A549 (cell line): ENCODE data around the gene MMP25. TPM values are rescaled to one million over a fixed set of nuclear protein-coding genes. Genes with fewer than 3 reads are reported as not detected.
A peak's percentile ranks its signal among the peaks of the same experiment; 100 is the strongest.

Experiments used
- ATAC-seq, 2 experiments: fragments of 200-7000 bp in 1 of 2; fragments of >200 bp in 1 of 2; cut with Nextera tagmentation in 1 of 2; cut with Tn5 transposase in 1 of 2; 3 replicates each; pipeline versions ENCODE4 v1.8.0 to v1.9.1; 2018 to 2020; ENCODE audit warnings: mild to moderate bottlenecking in 1 of 2, moderate library complexity in 1 of 2
- CTCF ChIA-PET: fragments of 300-600 bp; sonication (Branson Sonifier 250); formaldehyde crosslinking; extraction: SDS; loops from one replicate; lab custom pipeline; 2021; ENCODE audit warnings: antibody characterized with exemption, inconsistent platforms; lab: Yijun Ruan, JAX
- POLR2A ChIA-PET: fragments of 350-600 bp; formaldehyde crosslinking; extraction: SDS; loops from one replicate; lab custom pipeline; 2021; ENCODE audit warnings: antibody characterized with exemption, inconsistent platforms; lab: Yijun Ruan, JAX
- DNase-seq, 2 experiments: peaks; one replicate each; pipeline versions ENCODE4 v3.0.0 to v3.0.0-alpha.2; 2011 to 2016; ENCODE audit warnings: low read depth in 1 of 2, low spot score in 1 of 2
- FAIRE-seq: peaks from 2 replicates; lab custom pipeline; 2011; peaks lifted over from hg19 to GRCh38; lab: Jason Lieb, UNC
- H3K27ac ChIP-seq, 2 experiments: fragments of >200 bp; sonication (Bioruptor Twin); formaldehyde crosslinking; 3 replicates each; pipeline ENCODE4 v1.5.1; 2016 to 2017
- H3K4me1 ChIP-seq: fragments of >200 bp; sonication (Bioruptor Twin); formaldehyde crosslinking; 3 replicates; pipeline ENCODE4 v1.6.1; 2016
- H3K4me2 ChIP-seq: fragments of >200 bp; sonication (Bioruptor Twin); formaldehyde crosslinking; 3 replicates; pipeline ENCODE4 v1.6.1; 2016
- H3K4me3 ChIP-seq: fragments of >200 bp; sonication (Bioruptor Twin); formaldehyde crosslinking; 3 replicates; pipeline ENCODE4 v1.5.1; 2016
- H3K9me3 ChIP-seq: fragments of >200 bp; sonication (Bioruptor Twin); formaldehyde crosslinking; 3 replicates; pipeline ENCODE4 v1.6.1; 2016
- BHLHE40 ChIP-seq: IDR thresholded peaks from 2 replicates; pipeline ENCODE4 v1.6.1; 2012; ENCODE audit warnings: low read depth, low read length, inconsistent platforms
- CBX2 ChIP-seq: fragments of 200-600 bp; sonication (generic); IDR thresholded peaks from 2 replicates; pipeline ENCODE4 v1.6.1; 2016; ENCODE audit warnings: low read depth, mild to moderate bottlenecking, borderline replicate concordance
- CHD4 ChIP-seq: fragments of 200-600 bp; sonication (generic); IDR thresholded peaks from 2 replicates; pipeline ENCODE4 v1.6.1; 2016; ENCODE audit warnings: antibody characterized with exemption, mild to moderate bottlenecking, borderline replicate concordance
- CTCF ChIP-seq: fragments of >200 bp; sonication (Bioruptor Twin); formaldehyde crosslinking; IDR thresholded peaks from 3 replicates; pipeline ENCODE4 v1.5.1; 2016
- E2F6 ChIP-seq: IDR thresholded peaks from 2 replicates; pipeline ENCODE4 v1.6.1; 2012; ENCODE audit warnings: low read depth, borderline replicate concordance
- ESRRA ChIP-seq: fragments of 150-350 bp; IDR thresholded peaks from 2 replicates; pipeline ENCODE4 v1.6.1; 2014; ENCODE audit warnings: mild to moderate bottlenecking, low read length, borderline replicate concordance
- HDAC2 ChIP-seq: fragments of 200-600 bp; sonication (generic); IDR thresholded peaks from 2 replicates; pipeline ENCODE4 v1.6.1; 2016
- HES2 ChIP-seq: fragments of >200 bp; sonication (Bioruptor Twin); formaldehyde crosslinking; IDR thresholded peaks from 2 replicates; pipeline ENCODE4 v1.6.1; 2016
- HMGXB4 ChIP-seq: fragments of 250-450 bp; sonication (Bioruptor Pico); IDR thresholded peaks from 2 replicates; pipeline ENCODE4 v1.5.0; 2021; ENCODE audit warnings: mild to moderate bottlenecking, moderate library complexity, borderline replicate concordance
- HOXA7 ChIP-seq: fragments of 250-450 bp; sonication (Bioruptor Pico); IDR thresholded peaks from 2 replicates; pipeline ENCODE4 v1.5.0; 2020; ENCODE audit warnings: mild to moderate bottlenecking, moderate library complexity
- HOXB13 ChIP-seq: fragments of 250-450 bp; sonication (Bioruptor Pico); IDR thresholded peaks from 2 replicates; pipeline ENCODE4 v1.5.0; 2020; ENCODE audit warnings: low read depth, mild to moderate bottlenecking, moderate library complexity
- JUN ChIP-seq, 2 experiments: fragments of >200 bp; sonication (Bioruptor Twin); formaldehyde crosslinking; IDR thresholded peaks; 2 replicates in 1 of 2; 3 replicates in 1 of 2; pipeline ENCODE4 v1.6.1; 2016 to 2017
- KDM1A ChIP-seq: fragments of 200-600 bp; sonication (generic); IDR thresholded peaks from 2 replicates; pipeline ENCODE4 v1.6.1; 2016; ENCODE audit warnings: low read depth, mild to moderate bottlenecking
- MAFK ChIP-seq: fragments of 450-650 bp; IDR thresholded peaks from 2 replicates; pipeline ENCODE4 v1.6.1; 2014; ENCODE audit not compliant: partially characterized antibody
- NFE2L2 ChIP-seq: fragments of 150-350 bp; conservative IDR thresholded peaks from 2 replicates; pipeline ENCODE4 v1.6.1; 2014; ENCODE audit warnings: low read length
- NPAS2 ChIP-seq: fragments of 250-450 bp; sonication (Bioruptor Pico); IDR thresholded peaks from 2 replicates; pipeline ENCODE4 v1.8.0; 2022; ENCODE audit warnings: mild to moderate bottlenecking, moderate library complexity, borderline replicate concordance
- NR3C1 ChIP-seq: fragments of >200 bp; sonication (Bioruptor Twin); formaldehyde crosslinking; IDR thresholded peaks from 3 replicates; pipeline ENCODE4 v1.6.1; 2017
- PBX3 ChIP-seq: IDR thresholded peaks from 2 replicates; pipeline ENCODE4 v1.6.1; 2012
- PHF8 ChIP-seq: fragments of 200-600 bp; sonication (generic); IDR thresholded peaks from 2 replicates; pipeline ENCODE4 v1.6.1; 2016; ENCODE audit warnings: low read depth, mild to moderate bottlenecking, antibody characterized with exemption, moderate library complexity, borderline replicate concordance
- POLR2AphosphoS2 ChIP-seq: conservative IDR thresholded peaks from 2 replicates; pipeline ENCODE4 v1.6.1; 2012; ENCODE audit warnings: low read length, improper control_type of control experiment, inconsistent platforms
- RCOR1 ChIP-seq: fragments of 150-350 bp; IDR thresholded peaks from 2 replicates; pipeline ENCODE4 v1.6.1; 2014; ENCODE audit warnings: antibody characterized with exemption, low read length, low read depth
- RFX5 ChIP-seq: fragments of 450-650 bp; IDR thresholded peaks from 2 replicates; pipeline ENCODE4 v1.7.1; 2014; ENCODE audit warnings: antibody characterized with exemption, mild to moderate bottlenecking, moderate library complexity
- RNF2 ChIP-seq: fragments of 200-600 bp; sonication (generic); IDR thresholded peaks from 2 replicates; pipeline ENCODE4 v1.6.1; 2016; ENCODE audit warnings: low read depth, mild to moderate bottlenecking, antibody characterized with exemption, moderate library complexity, borderline replicate concordance
- SMC3 ChIP-seq: fragments of >200 bp; sonication (Bioruptor Twin); formaldehyde crosslinking; IDR thresholded peaks from 3 replicates; pipeline ENCODE4 v1.6.1; 2018; ENCODE audit warnings: inconsistent platforms
- SREBF2 ChIP-seq: fragments of 450-650 bp; IDR thresholded peaks from 2 replicates; pipeline ENCODE4 v1.6.1; 2014; ENCODE audit warnings: mild to moderate bottlenecking, moderate library complexity
- TFCP2L1 ChIP-seq: fragments of 250-450 bp; sonication (Bioruptor Pico); IDR thresholded peaks from 2 replicates; pipeline ENCODE4 v1.5.0; 2021; ENCODE audit warnings: mild to moderate bottlenecking
- TP53 ChIP-seq: fragments of 250-450 bp; sonication (Bioruptor Pico); IDR thresholded peaks from 2 replicates; pipeline ENCODE4 v1.5.0; 2021; ENCODE audit warnings: mild to moderate bottlenecking, moderate library complexity
- USF2 ChIP-seq: fragments of 450-650 bp; IDR thresholded peaks from 2 replicates; pipeline ENCODE4 v1.6.1; 2014; ENCODE audit warnings: antibody characterized with exemption
- ZFP36 ChIP-seq: fragments of 450-650 bp; IDR thresholded peaks from 2 replicates; pipeline ENCODE4 v1.6.1; 2014; ENCODE audit warnings: borderline replicate concordance; ENCODE audit not compliant: partially characterized antibody
- ZNF302 ChIP-seq: fragments of 250-450 bp; sonication (Bioruptor Pico); IDR thresholded peaks from 2 replicates; pipeline ENCODE4 v1.9.0; 2021; ENCODE audit warnings: inconsistent platforms, mild to moderate bottlenecking, moderate library complexity
- WGBS: methylation state at CpG from one replicate; pipeline ENCODE4 v1.1.6; 2017; ENCODE audit errors: missing lambda C conversion rate; 5-methylcytosine and 5-hydroxymethylcytosine counted together
- polyA plus RNA-seq, 4 experiments: library from polyadenylated mRNA; depleted of rRNA in 3 of 4; stranded (reverse); fragments of >200 nt; fragmentation: RNase III in 1 of 4; extraction: RNeasy Plus Mini Kit Qiagen cat#74134 plus additional on column Dnase treatment in 1 of 4; gene quantifications; 2 replicates in 3 of 4; 3 replicates in 1 of 4; pipeline ENCODE4 v1.2.3, GENCODE V29; 2011 to 2017

MMP25 gene
- polyA plus RNA-seq, 2 of the 4 experiments (the other 2 are of a cell fraction), result 0.04 to 0.31 TPM

- WGBS, result 86% methylated on average over 8 of the region's 8 CpGs
- ATAC-seq (no peak), DNase-seq (no peak), FAIRE-seq (no peak)
- H3K9me3 ChIP-seq, result no peaks in the 10 kb centered on the region
- no peak overlapping the region for H3K27ac ChIP-seq
- TF ChIP-seq JUN (IDR thresholded peaks at IDR 0.05) (no peak), ESRRA (no peak), POLR2AphosphoS2 (0 out of 2 replicates have a peak, but pooled peaks have one; percentile 1)
- H3K4me1 ChIP-seq, result peaks cover 27% of the 10 kb centered on the region
- H3K4me3 ChIP-seq, result no peak overlapping the region
- H3K4me2 ChIP-seq, result no peak overlapping the region
- ChIA-PET POLR2A (interaction anchor here (1.0 to 2.0 kb wide), 3 partner anchors 8 to 23 kb away, joined by 3 to 13 read pairs (median 7); partner anchors contain the start of gene TNFRSF12A), CTCF (interaction anchor here (0.6 to 11.0 kb wide), 13 partner anchors 8 to 107 kb away, joined by 3 to 214 read pairs (median 6); partner anchors contain the start of genes BICDL2, CLDN6, CLDN9 and TNFRSF12A)
Observed at GRCh38 chr16:3027489-3027795, 18.9 kb upstream of the MMP25 start.

GRCh38 chr16:3027983-3028715 lies 18.2 kb upstream of the MMP25 start:
- Histone ChIP-seq H3K9me3 (no peaks in the 10 kb centered on the region), H3K4me2 (peak overlapping the region; percentile 76), H3K27ac (peak overlapping the region in 1 of 2 experiments; percentile 53; a peak in 3 of 6 replicates), H3K4me3 (no peak overlapping the region), H3K4me1 (peaks cover 20% of the 10 kb centered on the region)
- ChIA-PET CTCF (interaction anchor here (0.6 to 11.0 kb wide), 18 partner anchors 9 to 543 kb away, joined by 3 to 214 read pairs (median 5); partner anchors contain the start of genes BICDL2, CLDN6, CLDN9 and TNFRSF12A), POLR2A (interaction anchor here (1.2 to 2.0 kb wide), 3 partner anchors 8 to 130 kb away, joined by 4 to 13 read pairs (median 7); partner anchors contain the start of gene TNFRSF12A)
- 20% methylated on average over 30 of the region's 58 CpGs for whole genome bisulfite sequencing
- no peak for FAIRE-seq
- DNase-seq, result peak; percentile 79 to 89
- ATAC-seq, result peak; percentile 11 to 42
- TF ChIP-seq PHF8, result no peak
- no peak for TF ChIP-seq E2F6
- TF ChIP-seq CTCF, result peak; percentile 88
- TF ChIP-seq HOXB13 (CRISPR knock-in tag), result no peak
- TF ChIP-seq SREBF2, result no peak
- no peak for TF ChIP-seq RCOR1
- no peak for TF ChIP-seq KDM1A
- no peak for TF ChIP-seq PBX3
- TF ChIP-seq RFX5, result no peak
- peak; percentile 6; the same call in 1 of the 2 replicates for TF ChIP-seq HMGXB4 (CRISPR knock-in tag)
- no peak for TF ChIP-seq NFE2L2
- TF ChIP-seq HOXA7, result peak; percentile 57; the same call in 1 of the 2 replicates
- TF ChIP-seq RNF2, result no peak
- no peak for TF ChIP-seq HES2
- TF ChIP-seq CHD4, result no peak
- no peak for TF ChIP-seq USF2
- TF ChIP-seq NR3C1, result no peak
- no peak for TF ChIP-seq ESRRA
- no peak for TF ChIP-seq BHLHE40
- TF ChIP-seq SMC3, result peak; percentile 77
- TF ChIP-seq TFCP2L1 (CRISPR knock-in tag), result peak; percentile 1; the same call in 1 of the 2 replicates
- TF ChIP-seq MAFK, result no peak
- no peak for TF ChIP-seq NPAS2 (CRISPR knock-in tag)
- no peak for TF ChIP-seq ZFP36
- no peak for TF ChIP-seq CBX2
- peak; percentile 68 for TF ChIP-seq POLR2AphosphoS2
- TF ChIP-seq ZNF302, result no peak
- no peak for TF ChIP-seq HDAC2
- TF ChIP-seq TP53 (CRISPR knock-in tag), result 0 out of 2 replicates have a peak, but pooled peaks have one; percentile 47
